Measurements from ENCODE around the gene MOB3B. TPM values are rescaled to one million over a fixed set of nuclear protein-coding genes. Genes with fewer than 3 reads are reported as not detected.

MOB3B gene
- total RNA-seq, 3 donors from 2014 or later (not counting 1 experiment from before 2014, with no cell fraction given): 0.23 to 0.30 (median 0.28) TPM

- intact Hi-C loops (cut with micrococcal nuclease): no loop called here
- 94% methylated on average over 4 of the region's 4 CpGs for WGBS (ENCODE audit: insufficient coverage)
These were observed 220.8 kb downstream of the MOB3B start for GRCh38 chr9:27308691-27309390.

GRCh38 chr9:27304521-27304920 lies 225.1 kb downstream of the MOB3B start:
- Histone ChIP-seq H3K27ac (ENCODE audit: low read length) (no peak overlapping the region), H3K27me3 (ENCODE audit: control insufficient read depth, insufficient read depth, low read length) (no peaks in the 10 kb centered on the region), H3K9me3 (ENCODE audit: control insufficient read depth, insufficient read depth, low read length) (no peaks in the 10 kb centered on the region), H3K36me3 (ENCODE audit: control insufficient read depth, insufficient read depth, low read length) (no peaks in the 10 kb centered on the region), H3K4me1 (ENCODE audit: control insufficient read depth, insufficient read depth, low read length) (no peaks in the 10 kb centered on the region), H3K4me3 (ENCODE audit: low read length) (no peak overlapping the region)
- Mint-ChIP-seq H3K36me3 (no peaks in the 10 kb centered on the region), H3K27ac (no peak overlapping the region), H3K9me3 (peaks cover 3 to 7% of the 10 kb centered on the region in 2 donors), H3K4me3 (no peak overlapping the region), H3K27me3 (ENCODE audit: low read depth in 2 of 2) (no peaks in the 10 kb centered on the region), H3K4me1 (peaks cover 0 to 4% of the 10 kb centered on the region in 2 donors)
- ATAC-seq: no peak
- WGBS (ENCODE audit: insufficient coverage): no CpG with 5 or more reads among the region's 1 CpG
- intact Hi-C loops (cut with micrococcal nuclease): no loop called here
- DNase-seq: no peak
- no peak for TF ChIP-seq CTCF (IDR thresholded peaks at IDR 0.05)

More at GRCh38 chr9:27308691-27309390, 220.8 kb downstream of the MOB3B start:
- Histone ChIP-seq H3K36me3 (ENCODE audit: control insufficient read depth, insufficient read depth, low read length) (no peaks in the 10 kb centered on the region), H3K27ac (ENCODE audit: low read length) (no peak overlapping the region), H3K9me3 (ENCODE audit: control insufficient read depth, insufficient read depth, low read length) (no peaks in the 10 kb centered on the region), H3K4me1 (ENCODE audit: control insufficient read depth, insufficient read depth, low read length) (no peaks in the 10 kb centered on the region), H3K4me3 (ENCODE audit: low read length) (no peak overlapping the region), H3K27me3 (ENCODE audit: control insufficient read depth, insufficient read depth, low read length) (no peaks in the 10 kb centered on the region)
- no peaks in the 10 kb centered on the region for H3K36me3 Mint-ChIP-seq
- ATAC-seq (no peak), DNase-seq (no peak)
- H3K9me3 Mint-ChIP-seq: peaks cover 0 to 5% of the 10 kb centered on the region in 2 donors
- H3K27me3 Mint-ChIP-seq (ENCODE audit: low read depth in 2 of 2): peaks cover under 1 to 7% of the 10 kb centered on the region in 2 donors
- no peak for TF ChIP-seq CTCF (IDR thresholded peaks at IDR 0.05)
- no peak overlapping the region for H3K27ac Mint-ChIP-seq
- no peak overlapping the region for H3K4me3 Mint-ChIP-seq
- H3K4me1 Mint-ChIP-seq: no peaks in the 10 kb centered on the region

- no peaks in the 10 kb centered on the region for H3K36me3 ChIP-seq (ENCODE audit: control insufficient read depth, insufficient read depth, low read length)
- Mint-ChIP-seq H3K4me3 (no peak overlapping the region), H3K27me3 (ENCODE audit: low read depth in 2 of 2) (no peaks in the 10 kb centered on the region), H3K36me3 (no peaks in the 10 kb centered on the region), H3K4me1 (peaks cover 0 to 4% of the 10 kb centered on the region in 2 donors), H3K27ac (no peak overlapping the region), H3K9me3 (peaks cover 3 to 7% of the 10 kb centered on the region in 2 donors)
- ATAC-seq (no peak), DNase-seq (no peak)
- TF ChIP-seq CTCF (IDR thresholded peaks at IDR 0.05): no peak
- no peaks in the 10 kb centered on the region for H3K4me1 ChIP-seq (ENCODE audit: control insufficient read depth, insufficient read depth, low read length)
- WGBS (ENCODE audit: insufficient coverage): 72% methylated on average over 6 of the region's 6 CpGs
- intact Hi-C loops (cut with micrococcal nuclease): no loop called here
- no peaks in the 10 kb centered on the region for H3K9me3 ChIP-seq (ENCODE audit: control insufficient read depth, insufficient read depth, low read length)
- H3K4me3 ChIP-seq (ENCODE audit: low read length): no peak overlapping the region
- H3K27me3 ChIP-seq (ENCODE audit: control insufficient read depth, insufficient read depth, low read length): no peaks in the 10 kb centered on the region
- no peak overlapping the region for H3K27ac ChIP-seq (ENCODE audit: low read length)
These were observed 226.4 kb downstream of the MOB3B start for GRCh38 chr9:27303219-27303618.

DNA sequence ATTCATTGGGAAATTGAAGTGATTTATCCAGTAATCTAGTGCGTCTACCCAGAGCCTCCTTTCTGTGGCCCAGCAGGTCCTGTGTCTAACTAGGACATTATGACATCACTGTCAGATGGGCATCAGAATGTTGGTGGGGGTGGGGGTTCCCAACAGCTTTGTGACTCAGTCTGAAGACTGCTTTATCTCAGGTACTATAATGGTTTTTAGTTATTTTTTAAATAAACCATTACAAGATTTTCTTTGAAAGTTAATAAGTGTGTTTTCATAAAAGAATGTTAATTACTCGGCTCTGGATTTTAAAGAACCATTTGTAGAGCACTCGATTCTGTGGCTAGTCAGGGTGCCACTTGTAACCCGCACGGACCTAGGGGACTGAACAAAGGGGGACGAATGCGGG lies 232.6 kb downstream of the MOB3B start, which contains the start of gene EQTN:
Gene EQTN, minus strand, starts transcription at position 101 of the 400 bp plus-strand sequence. Its CDS starts 95 bp downstream, at position 6.
- Histone ChIP-seq H3K36me3 (ENCODE audit: control insufficient read depth, insufficient read depth, low read length) (no peaks in the 10 kb centered on the region), H3K4me1 (ENCODE audit: control insufficient read depth, insufficient read depth, low read length) (no peaks in the 10 kb centered on the region), H3K9me3 (ENCODE audit: control insufficient read depth, insufficient read depth, low read length) (no peaks in the 10 kb centered on the region), H3K27me3 (ENCODE audit: control insufficient read depth, insufficient read depth, low read length) (no peaks in the 10 kb centered on the region), H3K27ac (ENCODE audit: low read length) (no peak within 1 kb of the TSS), H3K4me3 (ENCODE audit: low read length) (no peak within 1 kb of the TSS)
- no peaks in the 10 kb centered on the region for H3K27me3 Mint-ChIP-seq (ENCODE audit: low read depth in 2 of 2)
- no peaks in the 10 kb centered on the region for H3K36me3 Mint-ChIP-seq
- TF ChIP-seq CTCF (IDR thresholded peaks at IDR 0.05): no peak
- intact Hi-C loops (cut with micrococcal nuclease): no loop called here
- no peak within 1 kb of the TSS for H3K4me3 Mint-ChIP-seq
- H3K27ac Mint-ChIP-seq: no peak within 1 kb of the TSS
- WGBS (ENCODE audit: insufficient coverage): 79% methylated on average over 7 of the region's 7 CpGs
- DNase-seq (no peak), ATAC-seq (no peak)
- peaks cover 0 to 4% of the 10 kb centered on the region in 2 donors for H3K4me1 Mint-ChIP-seq
- H3K9me3 Mint-ChIP-seq: peaks cover 2 to 3% of the 10 kb centered on the region in 2 donors

All from natural killer cell (primary cell).